Islet precursor cell (in vitro differentiated cells): Measurements from ENCODE around the gene LRFN2.

Experiments used
- DNase-seq: peaks from one replicate; pipeline ENCODE4 v3.0.0-alpha.2; 2018

LRFN2 gene

GRCh38 chr6:40369042-40369441 is 218.1 kb downstream of the LRFN2 start:
- no peak for DNase-seq

GRCh38 chr6:40362859-40363258 is 224.3 kb downstream of the LRFN2 start:
- peak; percentile 30 for DNase-seq

GRCh38 chr6:40359808-40360207 is 227.4 kb downstream of the LRFN2 start:
- DNase-seq, result peak; percentile 87

- peak; percentile 73 for DNase-seq
Observed at GRCh38 chr6:40358473-40359460, 228.4 kb downstream of the LRFN2 start.

- DNase-seq, result peak; percentile 72
Observed at GRCh38 chr6:40356242-40356910, 230.8 kb downstream of the LRFN2 start.

- peak; percentile 8 for DNase-seq
Observed at GRCh38 chr6:40355532-40355931, 231.6 kb downstream of the LRFN2 start.

- no peak for DNase-seq
Observed at GRCh38 chr6:40355066-40355465, 232.1 kb downstream of the LRFN2 start.

GRCh38 chr6:40353967-40354452 is 233.2 kb downstream of the LRFN2 start:
- peak; percentile 14 for DNase-seq

- peak; percentile 82 for DNase-seq
Observed at GRCh38 chr6:40353197-40353966, 233.8 kb downstream of the LRFN2 start.

- DNase-seq, result peak; percentile 96
Observed at GRCh38 chr6:40352527-40353170, 234.5 kb downstream of the LRFN2 start.

GRCh38 chr6:40352006-40352405 is 235.2 kb downstream of the LRFN2 start:
- DNase-seq, result peak; percentile 75

- no peak for DNase-seq
Observed at GRCh38 chr6:40350747-40351217, 236.4 kb downstream of the LRFN2 start.

GRCh38 chr6:40349901-40350746 is 237.0 kb downstream of the LRFN2 start:
- peak; percentile 54 for DNase-seq

- DNase-seq, result peak; percentile 90
Observed at GRCh38 chr6:40349123-40349900, 237.9 kb downstream of the LRFN2 start.

GRCh38 chr6:40348591-40348990 is 238.6 kb downstream of the LRFN2 start:
- no peak for DNase-seq

- DNase-seq, result peak; percentile 88
Observed at GRCh38 chr6:40347571-40348011, 239.6 kb downstream of the LRFN2 start.

GRCh38 chr6:40346246-40346645 is 240.9 kb downstream of the LRFN2 start:
- peak; percentile 17 for DNase-seq

GRCh38 chr6:40344566-40345167 is 242.5 kb downstream of the LRFN2 start:
- DNase-seq, result peak; percentile 45

GRCh38 chr6:40343877-40344565 is 243.1 kb downstream of the LRFN2 start:
- DNase-seq, result no peak
